Endothelial cell of umbilical vein (primary cell): ENCODE measurements around the gene CFAP100. TPM values are rescaled to one million over a fixed set of nuclear protein-coding genes. Genes with fewer than 3 reads are reported as not detected.

Experiments
- BruUV-seq: library from RNA; stranded (reverse); fragments of 400-500 nt; replicated peaks from 2 replicates; lab custom pipeline; 2021; lab: Mats Ljungman, UMichigan
- CTCF ChIA-PET: fragments of 300-600, 350-600 bp; sonication (Branson Sonifier 250); formaldehyde crosslinking; loops from one replicate; lab custom pipeline; 2021; ENCODE audit warnings: antibody characterized with exemption, inconsistent platforms; lab: Charles Lee
- POLR2A ChIA-PET: fragments of 300-600, 350-600 bp; sonication (Branson Sonifier 250); formaldehyde crosslinking; loops from one replicate; lab custom pipeline; 2021; ENCODE audit warnings: antibody characterized with exemption, inconsistent platforms; lab: Charles Lee
- DNase-seq: peaks from one replicate; pipeline ENCODE4 v3.0.0-alpha.2; 2011; ENCODE audit warnings: low read depth, low spot score
- FAIRE-seq: peaks from 2 replicates; lab custom pipeline; 2011; peaks lifted over from hg19 to GRCh38; lab: Jason Lieb, UNC
- H2AFZ ChIP-seq: 2 replicates; pipeline ENCODE4 v1.6.0; 2012; ENCODE audit warnings: low read depth, low read length, control low read depth, inconsistent platforms
- H3K27ac ChIP-seq: 2 replicates; pipeline ENCODE4 v1.5.1; 2011; ENCODE audit warnings: low read depth, mild to moderate bottlenecking, control low read depth, low read length, moderate library complexity; ENCODE audit not compliant: insufficient read depth
- H3K27me3 ChIP-seq, 2 experiments: 2 replicates each; pipeline versions ENCODE4 v1.6.0 to v1.6.1; 2011; ENCODE audit warnings: low read length in 2 of 2, mixed read lengths in 1 of 2; ENCODE audit not compliant: control insufficient read depth in 2 of 2, insufficient read depth in 2 of 2
- H3K36me3 ChIP-seq, 2 experiments: 2 replicates in 1 of 2; 3 replicates in 1 of 2; pipeline ENCODE4 v1.5.1; 2011; ENCODE audit warnings: low read length in 2 of 2, mild to moderate bottlenecking in 1 of 2, moderate library complexity in 1 of 2; ENCODE audit not compliant: control insufficient read depth in 2 of 2, insufficient read depth in 2 of 2; ENCODE audit errors: extremely low read depth in 1 of 2
- H3K4me1 ChIP-seq: 3 replicates; pipeline ENCODE4 v1.5.1; 2011; ENCODE audit warnings: mild to moderate bottlenecking, low read length; ENCODE audit not compliant: control insufficient read depth, insufficient read depth; ENCODE audit errors: extremely low read depth
- H3K4me2 ChIP-seq: 2 replicates; pipeline ENCODE4 v1.6.1; 2011; ENCODE audit warnings: low read length, control low read depth, mixed read lengths; ENCODE audit not compliant: insufficient read depth
- H3K4me3 ChIP-seq, 3 experiments: fragments of 200-600 bp in 1 of 3; sonication (generic), shearing (Covaris generic) in 1 of 3; replicated peaks in 1 of 3; 2 replicates each; pipeline ENCODE4 v1.5.1; 2011 to 2016; ENCODE audit warnings: control low read depth in 3 of 3, low read length in 3 of 3, mild to moderate bottlenecking in 2 of 3, inconsistent platforms in 1 of 3, low read depth in 1 of 3, moderate library complexity in 1 of 3; ENCODE audit not compliant: insufficient read depth in 1 of 3
- H3K79me2 ChIP-seq: 2 replicates; pipeline ENCODE4 v1.6.0; 2012; ENCODE audit warnings: low read length, inconsistent platforms; ENCODE audit not compliant: control insufficient read depth, insufficient read depth
- H3K9ac ChIP-seq: replicated peaks from 2 replicates; pipeline ENCODE3; 2011; ENCODE audit warnings: low read length, control low read depth; ENCODE audit not compliant: insufficient read depth; ENCODE audit errors: extremely low read depth
- H3K9me1 ChIP-seq: replicated peaks from 3 replicates; pipeline ENCODE4 v1.6.0; 2011; ENCODE audit warnings: mild to moderate bottlenecking, low read length; ENCODE audit not compliant: control insufficient read depth, insufficient read depth; ENCODE audit errors: extremely low read depth
- H3K9me3 ChIP-seq: replicated peaks from 2 replicates; pipeline ENCODE4 v1.5.1; 2012; ENCODE audit warnings: low read length, inconsistent platforms; ENCODE audit not compliant: control insufficient read depth, insufficient read depth
- H4K20me1 ChIP-seq: replicated peaks from 2 replicates; pipeline ENCODE3; 2011; ENCODE audit warnings: mild to moderate bottlenecking, low read length; ENCODE audit not compliant: control insufficient read depth, insufficient read depth; ENCODE audit errors: extremely low read depth
- EZH2 ChIP-seq: IDR thresholded peaks from 2 replicates; pipeline ENCODE4 v1.6.1; 2012; ENCODE audit warnings: borderline replicate concordance, low read depth, mild to moderate bottlenecking, moderate library complexity, low read length, inconsistent platforms; ENCODE audit not compliant: severe bottlenecking
- FOS ChIP-seq: IDR thresholded peaks from 2 replicates; pipeline ENCODE4 v1.6.1; 2011; ENCODE audit warnings: mild to moderate bottlenecking, low read length, moderate library complexity, borderline replicate concordance; ENCODE audit not compliant: insufficient read depth
- GATA2 ChIP-seq: IDR thresholded peaks from 2 replicates; pipeline ENCODE4 v1.7.0; 2011; ENCODE audit warnings: low read depth, mild to moderate bottlenecking, moderate library complexity, mixed read lengths, low read length; ENCODE audit not compliant: insufficient read length, insufficient read depth
- JUN ChIP-seq: IDR thresholded peaks from 2 replicates; pipeline ENCODE4 v1.6.1; 2011; ENCODE audit warnings: borderline replicate concordance, low read depth; ENCODE audit not compliant: insufficient read length, insufficient read depth
- MYC ChIP-seq: IDR thresholded peaks from one replicate; pipeline ENCODE4 v1.6.1; 2011; ENCODE audit warnings: mild to moderate bottlenecking, low read depth, low read length
- POLR2A ChIP-seq: IDR thresholded peaks from 2 replicates; pipeline ENCODE4 v1.6.1; 2012; ENCODE audit warnings: low read depth, mild to moderate bottlenecking, control low read depth, low read length
- POLR2AphosphoS5 ChIP-seq: IDR thresholded peaks from 2 replicates; pipeline ENCODE4 v1.6.1; 2012; ENCODE audit warnings: low read depth, mild to moderate bottlenecking, control low read depth, low read length, moderate library complexity; ENCODE audit not compliant: insufficient read depth
- dilution Hi-C: fragments of 300-500 bp; cut with MboI; formaldehyde crosslinking; loops from one replicate; pipeline ENCODE4 v1.15.0; 2019; ENCODE audit warnings: low sequenced_read_pairs; ENCODE audit not compliant: extremely low pct_ligation_motif_present
- intact Hi-C: fragments of 100-400 bp; cut with micrococcal nuclease; formaldehyde crosslinking; loops from one replicate; pipeline ENCODE4 v1.10.0; 2022
- polyA plus RNA-seq, 4 experiments: library from polyadenylated mRNA; depleted of rRNA in 3 of 4; stranded (reverse) in 3 of 4; unstranded in 1 of 4; fragments of >200 nt; gene quantifications; 2 replicates each; pipeline versions ENCODE4 v1.2.1 to v1.2.3, GENCODE V29; 2011 to 2012; ENCODE audit warnings: missing spikeins in 1 of 4
- total RNA-seq: library from RNA; stranded (reverse); gene quantifications from 2 replicates; pipeline ENCODE4 v1.2.3, GENCODE V29; 2021
- TF ChIP-seq, protein P1 (sequence below), 2 donors: IDR thresholded peaks; 1 replicate in 1 of 2; 2 replicates in 1 of 2; pipeline ENCODE4 v1.5.1; 2011; ENCODE audit warnings: low read length in 2 of 2, mild to moderate bottlenecking in 2 of 2, moderate library complexity in 2 of 2, control low read depth in 1 of 2, inconsistent platforms in 1 of 2, low read depth in 1 of 2; ENCODE audit not compliant: insufficient read depth in 1 of 2; ENCODE audit errors: extremely low read depth in 1 of 2
- TF ChIP-seq, protein P2 (sequence below): IDR thresholded peaks from 2 replicates; pipeline ENCODE4 v1.6.1; 2011; ENCODE audit not compliant: insufficient read depth, insufficient read length

CFAP100 gene
- total and polyA plus RNA-seq, 2 donors (not counting 3 experiments of a cell fraction or from before 2014, with no cell fraction given), result not detected

DNA sequence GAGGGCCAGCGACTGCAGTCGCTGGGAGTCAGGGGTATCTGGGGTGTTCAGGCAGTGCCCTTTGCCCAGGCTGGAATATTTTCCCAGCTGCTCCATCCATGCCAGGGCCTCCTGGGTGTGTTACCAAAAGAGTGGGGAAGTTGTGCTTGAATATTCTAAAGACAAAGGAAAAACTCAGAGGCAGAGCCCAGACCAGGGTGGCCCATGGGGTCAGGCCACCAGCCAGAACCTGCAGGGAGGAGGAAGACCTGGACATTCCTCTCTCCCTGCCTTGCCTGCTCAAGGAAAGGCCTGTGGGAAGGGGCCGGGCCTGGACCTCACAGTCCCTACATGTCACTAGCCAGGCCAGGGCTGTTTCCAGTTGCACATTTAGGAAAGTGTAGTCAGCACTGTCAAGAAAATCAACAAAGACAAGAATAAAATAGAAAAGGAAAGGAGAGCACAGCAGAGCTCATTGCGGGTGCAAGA is 21.5 kb upstream of the CFAP100 start:
- no TSS peak for BruUV-seq
- Histone ChIP-seq H3K9ac (no peak overlapping the region), H2AFZ (no peak overlapping the region), H4K20me1 (no peaks in the 10 kb centered on the region), H3K27ac (no peak overlapping the region), H3K27me3 (no peaks in the 10 kb centered on the region), H3K79me2 (no peaks in the 10 kb centered on the region), H3K4me1 (no peaks in the 10 kb centered on the region), H3K4me2 (no peak overlapping the region), H3K4me3 (no peak overlapping the region), H3K36me3 (no peaks in the 10 kb centered on the region), H3K9me1 (no peaks in the 10 kb centered on the region), H3K9me3 (no peaks in the 10 kb centered on the region)
- FAIRE-seq, result no peak
- dilution Hi-C loops, result no loop called here
- ChIA-PET POLR2A (no interaction called here), CTCF (no interaction called here)
- TF ChIP-seq POLR2A, result no peak
- no peak for TF ChIP-seq POLR2AphosphoS5
- no peak for TF ChIP-seq JUN
- TF ChIP-seq FOS, result no peak
- TF ChIP-seq, protein P1, sequence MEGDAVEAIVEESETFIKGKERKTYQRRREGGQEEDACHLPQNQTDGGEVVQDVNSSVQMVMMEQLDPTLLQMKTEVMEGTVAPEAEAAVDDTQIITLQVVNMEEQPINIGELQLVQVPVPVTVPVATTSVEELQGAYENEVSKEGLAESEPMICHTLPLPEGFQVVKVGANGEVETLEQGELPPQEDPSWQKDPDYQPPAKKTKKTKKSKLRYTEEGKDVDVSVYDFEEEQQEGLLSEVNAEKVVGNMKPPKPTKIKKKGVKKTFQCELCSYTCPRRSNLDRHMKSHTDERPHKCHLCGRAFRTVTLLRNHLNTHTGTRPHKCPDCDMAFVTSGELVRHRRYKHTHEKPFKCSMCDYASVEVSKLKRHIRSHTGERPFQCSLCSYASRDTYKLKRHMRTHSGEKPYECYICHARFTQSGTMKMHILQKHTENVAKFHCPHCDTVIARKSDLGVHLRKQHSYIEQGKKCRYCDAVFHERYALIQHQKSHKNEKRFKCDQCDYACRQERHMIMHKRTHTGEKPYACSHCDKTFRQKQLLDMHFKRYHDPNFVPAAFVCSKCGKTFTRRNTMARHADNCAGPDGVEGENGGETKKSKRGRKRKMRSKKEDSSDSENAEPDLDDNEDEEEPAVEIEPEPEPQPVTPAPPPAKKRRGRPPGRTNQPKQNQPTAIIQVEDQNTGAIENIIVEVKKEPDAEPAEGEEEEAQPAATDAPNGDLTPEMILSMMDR (IDR thresholded peaks at IDR 0.05; ENCODE audit: extremely low read depth in 1 of 2, insufficient read depth in 1 of 2, low read depth in 1 of 2, low read length in 2 of 2), result no peak
- TF ChIP-seq GATA2, result no peak
- no peak for TF ChIP-seq EZH2
- TF ChIP-seq MYC, result no peak
- TF ChIP-seq, protein P2, sequence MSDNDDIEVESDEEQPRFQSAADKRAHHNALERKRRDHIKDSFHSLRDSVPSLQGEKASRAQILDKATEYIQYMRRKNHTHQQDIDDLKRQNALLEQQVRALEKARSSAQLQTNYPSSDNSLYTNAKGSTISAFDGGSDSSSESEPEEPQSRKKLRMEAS, result no peak
- DNase-seq, result no peak
- intact Hi-C loops, result no loop called here
